HG02588 (cell line): ENCODE results near the gene PLAC9.

Experiments
- ATAC-seq: cut with Tn5 transposase; IDR thresholded peaks from one replicate; pipeline ENCODE4 v1.9.1; 2021; ENCODE audit warnings: mild to moderate bottlenecking, moderate library complexity; ENCODE audit not compliant: unreplicated experiment

The PLAC9 gene

GRCh38 chr10:80159166-80159873 is 26.8 kb downstream of the PLAC9 start:
- no peak for ATAC-seq

- no peak for ATAC-seq
Observed at GRCh38 chr10:80160361-80161320, 28.1 kb downstream of the PLAC9 start.

GRCh38 chr10:80161321-80162083 is 29.0 kb downstream of the PLAC9 start:
- no peak for ATAC-seq

- ATAC-seq = no peak
Observed at GRCh38 chr10:80163741-80164341, 31.3 kb downstream of the PLAC9 start.

GRCh38 chr10:80164596-80164995 is 32.1 kb downstream of the PLAC9 start:
- ATAC-seq = no peak

- ATAC-seq = no peak
Observed at GRCh38 chr10:80165173-80165572, 32.6 kb downstream of the PLAC9 start.

- no peak for ATAC-seq
Observed at GRCh38 chr10:80166581-80167470, 34.3 kb downstream of the PLAC9 start.

GRCh38 chr10:80167471-80168161 is 35.1 kb downstream of the PLAC9 start:
- ATAC-seq = no peak

GRCh38 chr10:80168162-80168511 is 35.6 kb downstream of the PLAC9 start:
- no peak for ATAC-seq

- no peak for ATAC-seq
Observed at GRCh38 chr10:80168679-80169380, 36.3 kb downstream of the PLAC9 start.

GRCh38 chr10:80170026-80170425 is 37.5 kb downstream of the PLAC9 start:
- ATAC-seq = no peak

GRCh38 chr10:80170641-80171040 is 38.1 kb downstream of the PLAC9 start:
- ATAC-seq = no peak

GRCh38 chr10:80171248-80171660 is 38.7 kb downstream of the PLAC9 start:
- ATAC-seq = no peak

GRCh38 chr10:80172896-80173295 is 40.4 kb downstream of the PLAC9 start:
- ATAC-seq = no peak

- no peak for ATAC-seq
Observed at GRCh38 chr10:80173466-80173865, 40.9 kb downstream of the PLAC9 start.

- ATAC-seq = no peak
Observed at GRCh38 chr10:80174641-80175395, 42.3 kb downstream of the PLAC9 start.

- no peak for ATAC-seq
Observed at GRCh38 chr10:80176526-80176925, 44.0 kb downstream of the PLAC9 start.
